NCI-H2107 treated with DMSO at 0.1 percent for 48 hours (cell line): ENCODE data around the gene DISC1.

Experiments used
- DNase-seq: peaks from one replicate; lab custom pipeline; 2025; ENCODE audit not compliant: unreplicated experiment; lab: John Stamatoyannopoulos, UW

DISC1 gene

DNA sequence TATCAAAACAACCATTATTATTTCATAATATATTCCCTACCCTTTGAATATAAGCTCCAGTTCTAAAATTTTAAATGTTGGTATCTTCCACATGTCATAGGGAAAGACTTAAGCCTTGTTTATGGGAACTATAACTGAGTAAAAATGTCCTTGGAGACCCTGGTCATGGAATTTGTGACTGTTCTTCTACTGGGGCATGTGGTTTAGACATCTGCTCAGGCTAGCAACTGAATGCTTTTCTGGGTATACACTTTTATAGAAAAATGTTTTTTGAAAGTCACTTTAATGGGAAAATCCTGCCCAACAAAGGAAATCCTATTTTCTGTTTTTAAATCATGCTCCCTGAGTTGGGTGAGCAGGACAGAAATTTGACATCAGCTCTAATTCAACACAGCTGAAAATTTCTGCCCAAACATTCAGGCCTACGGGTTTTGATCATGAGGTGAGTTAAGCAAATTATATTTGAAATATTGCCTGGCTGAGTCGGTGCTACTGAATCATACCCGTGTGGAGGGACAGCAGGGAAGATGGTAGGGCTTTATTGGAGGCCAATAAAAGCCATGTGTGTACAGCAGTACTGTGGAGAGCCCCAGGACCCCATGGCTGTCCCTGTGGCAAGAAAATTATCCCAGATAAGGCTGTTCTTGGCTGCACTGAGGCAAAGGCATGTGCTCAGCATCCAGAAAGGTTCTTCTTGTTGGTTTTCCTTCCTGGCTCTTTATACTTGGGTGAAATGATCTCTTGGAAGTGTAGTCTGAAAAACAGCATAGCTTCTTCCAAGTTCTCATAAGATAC, 391.8 kb downstream of the DISC1 start:
- no peak for DNase-seq

DNA sequence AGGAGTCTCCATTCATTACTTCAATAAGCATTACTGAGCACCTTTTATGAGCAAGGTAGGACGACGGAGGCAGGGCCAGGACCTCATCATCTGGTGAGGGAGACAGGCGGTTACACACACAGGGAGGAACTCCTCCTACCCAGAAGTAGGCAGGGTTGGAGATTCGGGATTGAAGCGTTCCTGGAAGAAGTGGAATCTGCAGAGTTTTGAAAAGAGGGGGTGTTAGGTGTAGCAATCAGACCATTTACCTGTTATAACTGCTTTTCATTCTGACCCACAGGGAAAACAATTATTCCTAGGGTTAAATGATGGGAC, 392.4 kb downstream of the DISC1 start:
- DNase-seq, result no peak

- no peak for DNase-seq
Observed at GRCh38 chr1:232020352-232020751, 393.8 kb downstream of the DISC1 start.

DNA sequence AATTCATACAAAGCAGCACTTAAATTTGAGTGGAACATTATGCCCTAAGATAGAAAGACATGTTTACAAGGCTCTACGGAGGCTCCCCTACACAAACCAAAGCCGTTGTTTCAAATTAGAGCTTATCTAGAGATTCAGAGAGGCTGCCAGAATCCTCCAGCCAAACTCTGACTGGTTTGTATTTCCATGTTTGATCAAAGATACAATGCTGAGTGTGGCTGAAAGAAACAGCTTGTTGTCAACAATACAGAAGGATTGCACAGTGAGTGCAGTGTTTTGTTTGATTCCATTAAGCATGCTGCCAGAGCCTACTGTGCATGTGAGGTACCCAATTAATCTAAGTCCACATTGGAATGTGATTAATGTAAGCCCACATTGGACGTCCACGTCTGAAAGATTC, 402.7 kb downstream of the DISC1 start:
- no peak for DNase-seq

DNA sequence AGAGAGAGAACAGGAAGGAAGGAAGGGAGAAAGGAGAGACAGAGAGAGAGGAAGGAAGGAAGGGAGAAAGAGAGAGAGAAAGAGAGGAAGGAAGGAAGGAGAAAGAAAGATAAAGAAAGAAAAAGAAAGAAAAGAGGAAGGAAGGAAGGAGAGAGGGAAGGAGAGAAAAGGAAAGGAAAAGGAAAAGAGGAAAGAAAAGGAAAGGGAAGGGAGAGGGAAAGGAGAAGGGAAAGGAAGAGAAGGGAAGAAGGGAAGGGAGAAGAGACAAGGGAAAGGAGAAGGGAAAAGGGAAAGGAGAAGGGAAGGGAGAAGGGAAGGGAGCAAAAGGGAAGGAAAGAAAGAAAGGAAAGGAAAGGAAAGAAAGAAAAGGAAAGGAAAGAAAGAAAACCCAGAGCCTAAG, 404.6 kb downstream of the DISC1 start:
- DNase-seq, result no peak

GRCh38 chr1:232033285-232033684, 406.7 kb downstream of the DISC1 start:
- no peak for DNase-seq

DNA sequence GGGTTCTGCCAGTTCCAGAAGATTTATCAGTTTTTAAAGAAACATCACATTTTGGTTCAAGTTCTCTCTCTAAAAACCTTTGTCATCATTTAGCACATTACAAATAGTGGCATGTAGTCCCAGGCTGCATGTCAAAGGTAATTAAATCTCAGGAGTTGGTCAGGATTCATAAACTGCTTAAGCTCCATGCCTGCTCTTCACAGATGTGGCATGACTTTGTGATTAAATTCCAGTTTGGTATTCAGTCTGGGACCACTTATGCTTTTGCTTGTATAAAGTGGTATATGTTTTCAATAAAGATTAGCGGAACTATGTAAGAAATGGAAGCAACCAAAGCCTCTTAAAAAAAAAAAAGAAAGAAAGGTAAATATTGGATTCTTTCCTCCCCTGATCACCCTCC, 408.0 kb downstream of the DISC1 start:
- DNase-seq, result no peak

GRCh38 chr1:232036181-232036933, 409.8 kb downstream of the DISC1 start:
- no peak for DNase-seq

DNA sequence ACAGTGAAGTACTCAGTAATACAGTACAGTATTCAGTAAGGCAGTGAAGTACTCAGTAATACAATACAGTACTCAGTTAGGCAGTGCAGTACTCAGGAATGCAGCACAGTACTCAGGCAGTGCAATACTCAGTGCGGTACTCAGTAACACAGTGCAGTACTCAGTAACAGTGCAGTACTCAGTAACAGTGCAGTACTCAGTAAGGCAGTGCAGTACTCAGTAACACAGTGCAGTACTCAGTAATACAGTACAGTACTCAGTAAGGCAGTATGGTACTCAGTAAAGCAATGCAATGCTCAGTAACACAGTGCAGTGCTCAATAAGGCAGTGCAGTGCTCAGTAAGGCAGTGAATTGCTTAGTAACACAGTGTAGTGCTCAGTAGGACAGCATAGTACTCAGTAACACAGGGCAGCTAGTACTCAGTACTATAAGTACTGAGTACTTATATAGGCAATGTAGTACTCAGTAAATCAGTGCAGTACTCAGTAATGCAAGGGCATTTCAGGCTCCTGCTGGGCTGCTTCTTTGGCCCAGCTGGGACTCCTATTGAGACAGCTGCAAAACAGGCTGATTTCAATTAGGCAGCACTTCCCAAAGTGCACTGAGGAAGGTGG, 411.3 kb downstream of the DISC1 start:
- no peak for DNase-seq

GRCh38 chr1:232038706-232039677, 412.4 kb downstream of the DISC1 start:
- no peak for DNase-seq

DNA sequence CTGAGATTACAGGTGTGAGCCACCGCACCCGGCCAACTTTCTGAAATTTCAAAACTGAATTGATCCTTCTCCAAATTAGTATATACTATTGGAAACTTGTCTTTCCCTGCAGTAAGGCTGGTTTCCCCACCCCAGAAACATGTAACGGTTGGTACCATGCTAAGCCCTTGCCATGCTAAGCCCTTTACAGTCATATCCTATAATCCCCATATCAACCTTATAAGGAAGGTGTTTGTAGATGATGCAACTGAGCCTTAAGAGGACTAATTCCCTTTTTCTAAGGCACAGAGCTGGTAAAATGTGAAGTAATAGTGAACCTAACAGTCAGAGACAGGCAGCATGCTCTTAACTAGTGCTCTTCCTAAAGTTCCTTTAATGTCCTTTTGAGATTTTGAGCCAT, 413.7 kb downstream of the DISC1 start:
- no peak for DNase-seq

DNA sequence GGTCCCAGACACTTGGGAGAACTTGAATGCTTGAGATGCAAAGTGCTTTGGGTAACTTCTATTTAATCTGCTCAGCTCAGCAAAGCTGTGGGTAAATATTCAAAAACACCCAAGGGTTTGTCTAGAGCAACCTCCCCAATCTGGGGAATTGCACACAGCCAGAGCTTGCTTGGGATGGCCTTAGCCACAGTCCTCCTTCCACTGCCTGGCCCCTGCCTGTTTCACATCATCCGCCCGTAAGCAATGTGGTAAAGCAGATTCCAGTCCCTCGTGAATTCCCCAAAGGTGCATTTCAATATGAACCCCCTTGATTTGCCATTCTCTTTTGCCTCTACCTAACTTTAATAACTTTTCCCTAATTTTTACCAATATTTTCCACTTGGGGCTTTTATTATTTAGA, 418.1 kb downstream of the DISC1 start:
- DNase-seq, result no peak

DNA sequence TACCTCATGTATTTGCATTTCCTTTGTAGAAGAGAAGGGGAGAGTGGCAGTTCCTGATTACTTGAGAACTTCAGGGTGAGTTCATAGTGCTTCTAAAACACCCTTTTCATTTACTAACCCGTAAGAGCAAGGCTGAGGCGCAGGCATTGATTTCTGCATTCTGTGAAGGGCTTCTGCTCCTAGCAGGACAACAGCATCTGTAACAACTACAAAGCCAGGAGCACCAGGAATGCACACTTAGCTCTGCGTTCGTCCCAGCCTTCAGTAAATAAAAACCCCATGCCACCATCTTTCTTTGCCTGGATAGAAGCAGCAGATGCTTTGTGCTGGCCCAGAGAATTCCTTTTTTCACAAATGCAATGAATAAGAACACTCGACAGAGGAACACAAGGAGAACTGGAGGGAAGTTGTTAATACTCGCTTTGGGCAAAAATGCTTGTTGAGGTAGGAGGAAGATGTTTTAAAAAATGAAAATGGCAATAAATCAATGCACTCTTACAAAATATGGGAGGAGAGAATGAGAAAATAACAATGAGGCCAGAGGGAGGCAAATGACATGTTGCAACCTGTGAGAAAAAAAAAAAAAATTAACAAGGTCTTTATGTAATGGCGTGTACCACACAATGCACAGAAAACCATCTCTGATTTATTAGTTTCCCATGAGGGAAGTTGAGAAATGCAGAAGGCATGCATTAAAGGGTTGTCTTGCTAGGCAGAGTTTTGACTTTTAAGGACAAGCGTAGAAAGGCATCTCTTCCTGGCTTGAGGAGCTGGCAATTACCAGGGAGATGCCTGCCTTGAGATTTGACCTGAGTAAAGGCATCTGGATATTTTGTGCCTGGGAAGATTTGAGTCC, 418.8 kb downstream of the DISC1 start:
- DNase-seq, result no peak

DNA sequence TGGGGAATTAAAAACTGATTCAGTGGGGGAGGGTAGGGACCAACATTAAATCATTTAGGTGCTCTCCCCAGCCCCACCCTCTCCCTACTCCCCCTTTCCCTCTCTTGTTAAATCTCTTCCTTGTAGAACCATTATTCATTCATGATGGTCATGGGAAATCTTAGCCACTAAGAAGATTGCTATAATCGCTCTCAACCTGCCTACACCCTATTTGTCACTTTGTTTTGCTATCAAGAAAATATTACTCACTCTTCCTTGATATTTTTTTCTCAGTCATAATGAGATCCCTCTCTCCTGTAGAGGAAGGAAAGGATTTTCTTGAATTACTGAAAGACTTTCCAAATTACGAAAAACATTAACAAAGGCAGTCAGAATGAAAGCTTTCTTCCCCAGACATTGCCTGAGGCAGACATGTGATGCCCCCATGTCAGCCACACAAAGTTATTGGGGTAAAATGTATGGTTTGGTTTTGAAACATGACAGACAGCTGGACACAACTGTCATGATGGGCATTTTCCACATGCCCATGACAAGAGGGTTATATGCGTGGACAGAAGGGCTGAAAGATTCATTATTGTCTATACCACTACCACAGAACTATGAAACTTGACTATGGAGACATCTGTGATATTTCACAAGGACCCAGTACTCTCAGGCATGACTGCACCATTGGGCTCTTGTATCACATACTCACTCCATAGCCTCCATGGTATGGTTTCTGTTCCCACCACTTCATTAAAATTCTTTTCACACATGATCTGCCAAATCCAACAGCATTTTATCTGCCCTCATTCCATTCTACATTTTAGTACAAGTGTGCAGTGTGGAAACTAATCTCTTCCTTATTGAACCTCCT, 420.1 kb downstream of the DISC1 start:
- DNase-seq, result no peak

DNA sequence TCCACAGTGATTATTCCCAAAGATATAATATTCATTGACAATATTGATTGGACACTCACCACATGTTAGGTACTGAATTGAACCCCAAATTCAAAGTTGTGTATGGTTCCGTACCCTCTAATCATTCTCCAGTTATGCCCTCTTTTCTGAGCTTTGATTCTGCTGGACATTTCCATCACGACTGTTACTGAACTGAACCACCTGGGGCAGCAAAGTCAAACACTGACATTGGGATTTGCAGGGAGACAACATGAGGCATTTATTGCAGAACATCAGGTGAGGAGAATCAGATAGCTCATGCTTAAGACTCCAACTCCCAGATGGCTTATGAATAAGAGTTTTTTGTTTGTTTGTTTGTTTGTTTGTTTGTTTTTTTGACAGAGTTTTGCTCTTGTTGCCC, 420.9 kb downstream of the DISC1 start:
- no peak for DNase-seq

DNA sequence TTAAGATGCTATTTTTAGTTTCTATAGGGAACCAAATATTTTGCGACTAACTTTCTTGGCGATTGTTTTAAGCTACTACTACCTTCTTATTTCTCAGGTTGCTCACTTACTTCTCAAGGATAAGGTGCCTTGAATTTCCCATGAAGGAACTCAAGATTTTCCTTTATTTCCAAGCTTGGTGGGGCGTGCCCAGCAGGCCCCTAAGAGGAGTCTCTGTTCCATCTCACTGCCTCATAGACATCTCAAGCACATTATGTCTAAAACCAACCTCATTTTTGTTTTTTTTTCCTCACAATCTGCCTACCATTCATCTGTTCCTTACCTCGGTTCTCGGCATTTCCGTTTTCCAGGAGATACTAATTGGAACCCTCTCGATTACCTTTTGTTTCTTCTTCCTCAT, 421.9 kb downstream of the DISC1 start:
- DNase-seq, result no peak

GRCh38 chr1:232049335-232049734, 422.7 kb downstream of the DISC1 start:
- DNase-seq, result no peak

DNA sequence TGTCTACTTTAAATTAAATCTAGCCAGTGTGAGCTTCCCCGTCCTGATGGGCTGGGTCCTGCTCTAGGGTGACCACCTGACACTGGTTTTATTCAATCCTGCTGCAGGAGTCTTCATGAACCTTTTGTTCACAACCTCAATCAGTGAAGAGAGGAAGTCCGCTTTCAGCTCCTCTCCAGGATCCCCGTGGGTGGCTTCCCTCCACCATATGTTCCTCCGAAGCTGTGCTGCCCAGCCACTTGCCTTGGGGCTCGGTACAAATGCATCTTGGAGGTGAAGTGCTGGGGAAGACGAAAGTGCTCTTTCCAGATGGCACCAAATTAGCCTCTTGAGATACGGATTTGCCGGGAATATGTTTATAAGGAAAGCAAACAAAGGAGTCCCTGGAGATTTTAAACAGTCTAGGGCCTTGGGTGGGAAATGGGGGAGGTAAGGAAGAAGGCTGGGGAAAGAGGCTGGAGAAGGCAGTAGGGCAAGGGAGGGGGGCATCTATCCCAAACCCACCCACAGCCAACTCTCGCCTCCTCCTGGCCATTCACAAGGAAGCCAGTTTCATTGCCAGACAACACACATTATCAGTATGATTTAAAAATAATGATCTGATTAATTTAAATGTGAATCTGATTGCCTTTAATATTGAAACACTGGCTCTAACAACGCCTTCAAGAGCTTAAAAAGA, 430.8 kb downstream of the DISC1 start:
- DNase-seq, result no peak

DNA sequence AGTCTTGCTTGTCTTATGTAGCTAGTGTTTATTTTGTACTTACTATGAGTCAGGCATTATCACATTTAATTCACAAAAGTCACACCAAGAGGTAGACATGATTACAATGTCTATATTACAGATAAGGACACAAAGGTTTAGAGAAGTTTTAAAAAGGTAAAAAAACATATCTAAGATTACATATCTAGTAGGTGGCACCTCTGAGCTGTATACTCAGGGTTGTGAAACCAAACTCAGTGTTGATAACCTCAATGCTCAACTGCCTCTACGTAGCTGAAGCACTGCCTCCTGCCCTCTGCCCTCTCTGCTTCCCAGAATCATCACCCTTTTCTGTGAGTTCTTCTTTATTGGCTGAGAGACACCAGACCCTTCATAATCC, 431.3 kb downstream of the DISC1 start:
- DNase-seq, result no peak
